ENCODE results near the gene PYY. TPM values are rescaled to one million over a fixed set of nuclear protein-coding genes. Genes with fewer than 3 reads are reported as not detected.
"Not testable (repeated sequence)": the region's sequence is repeated elsewhere in the genome, so short reads cannot be mapped to it uniquely, and the experiment has no call there.

The PYY gene
- total and polyA plus RNA-seq, 10 donors, result not detected

- Histone ChIP-seq H3K36me3 (no peaks in the 10 kb centered on the region), H3K4me1 (peaks cover 0 to 15% (median 6%) of the 10 kb centered on the region in 6 donors), H3K4me3 (no peak overlapping the region), H3K9me3 (no peaks in the 10 kb centered on the region), H3K27ac (no peak overlapping the region), H3K27me3 (replicated peaks in 1 of 7) (peaks cover 0 to 44% (median 4%) of the 10 kb centered on the region in 7 donors)
- intact Hi-C loops (cut with DNase I; ENCODE audit: low total_unique reads), result no loop called here
- WGBS, 5 donors, result 80 to 92% (median 89%) methylated on average over 10 of the region's 10 CpGs
- DNase-seq, result no peak
- TF ChIP-seq CTCF (IDR thresholded peaks at IDR 0.05 in 8 of 11, conservative IDR thresholded peaks at IDR 0.05 in 3 of 11) (no peak), POLR2AphosphoS5 (IDR thresholded peaks at IDR 0.05) (no peak), POLR2A (IDR thresholded peaks at IDR 0.05) (no peak)
Measured at GRCh38 chr17:43932357-43932756, 21.4 kb downstream of the PYY start.

- intact Hi-C loops (cut with DNase I; ENCODE audit: low total_unique reads), result no loop called here
- Histone ChIP-seq H3K9me3 (no peaks in the 10 kb centered on the region), H3K27me3 (replicated peaks in 1 of 7) (peaks cover 0 to 50% (median 13%) of the 10 kb centered on the region in 7 donors), H3K4me3 (no peak overlapping the region), H3K27ac (no peak overlapping the region), H3K4me1 (peaks cover 4 to 23% (median 13%) of the 10 kb centered on the region in 6 donors), H3K36me3 (no peaks in the 10 kb centered on the region)
- no peak for DNase-seq
- 76 to 100% (median 88%) methylated on average over 1 to 5 of the region's 5 CpGs for WGBS, 5 donors
- TF ChIP-seq CTCF (IDR thresholded peaks at IDR 0.05 in 8 of 11, conservative IDR thresholded peaks at IDR 0.05 in 3 of 11), result no peak
- no peak for TF ChIP-seq POLR2AphosphoS5 (IDR thresholded peaks at IDR 0.05)
- no peak for TF ChIP-seq POLR2A (IDR thresholded peaks at IDR 0.05)
Measured at GRCh38 chr17:43931062-43931571, 22.6 kb downstream of the PYY start.

- Histone ChIP-seq H3K27ac (no peak overlapping the region), H3K27me3 (replicated peaks in 1 of 7) (peaks cover 0 to 63% (median 13%) of the 10 kb centered on the region in 7 donors), H3K4me3 (no peak overlapping the region), H3K9me3 (no peaks in the 10 kb centered on the region), H3K4me1 (peaks cover 4 to 23% (median 13%) of the 10 kb centered on the region in 6 donors), H3K36me3 (no peaks in the 10 kb centered on the region)
- TF ChIP-seq POLR2AphosphoS5 (IDR thresholded peaks at IDR 0.05) (no peak), POLR2A (IDR thresholded peaks at IDR 0.05) (no peak), CTCF (IDR thresholded peaks at IDR 0.05 in 8 of 11, conservative IDR thresholded peaks at IDR 0.05 in 3 of 11) (no peak)
- intact Hi-C loops (cut with DNase I; ENCODE audit: low total_unique reads), result no loop called here
- WGBS, 5 donors, result 68 to 91% (median 71%) methylated on average over 1 of the region's 1 CpG
- DNase-seq, result no peak
Measured at GRCh38 chr17:43928609-43929008, 25.1 kb downstream of the PYY start.

- 8 to 19% (median 14%) methylated on average over 5 of the region's 5 CpGs for WGBS, 5 donors
- peaks cover 0 to 62% (median 13%) of the 10 kb centered on the region in 7 donors for H3K27me3 ChIP-seq (replicated peaks in 1 of 7)
- H3K4me1 ChIP-seq, result peaks cover 4 to 23% (median 13%) of the 10 kb centered on the region in 6 donors
- intact Hi-C loops (cut with DNase I; ENCODE audit: low total_unique reads); H3K27ac ChIP-seq; DNase-seq; H3K36me3 ChIP-seq; H3K9me3 ChIP-seq: not testable (repeated sequence)
- peak overlapping the region in 1 of 8 donors; percentile 55 for H3K4me3 ChIP-seq
Measured at GRCh38 chr17:43927929-43928328, 25.8 kb downstream of the PYY start.

Data from spleen (tissue), 11 donors.